ENCODE results near the gene ECI2.

- TF ChIP-seq EP300 (IDR thresholded peaks at IDR 0.05): no peak
- TF ChIP-seq CTCF (IDR thresholded peaks at IDR 0.05): no peak
- no peak for TF ChIP-seq FOSB (CRISPR knock-in tag; IDR thresholded peaks at IDR 0.05)
- no peak for TF ChIP-seq MYC (IDR thresholded peaks at IDR 0.05; ENCODE audit: borderline replicate concordance, low read length)
- no peak for TF ChIP-seq MAFK (IDR thresholded peaks at IDR 0.05; ENCODE audit: partially characterized antibody)
- no peak for TF ChIP-seq BCL3 (IDR thresholded peaks at IDR 0.05)
- no peak for TF ChIP-seq POLR2A (IDR thresholded peaks at IDR 0.05; ENCODE audit: low read length)
- no peak for TF ChIP-seq HEYL (CRISPR knock-in tag; IDR thresholded peaks at IDR 0.05)
Observed at GRCh38 chr6:4101298-4101697, 34.1 kb downstream of the ECI2 start.

All from A549 (cell line).